Keratinocyte (primary cell): ENCODE measurements around the gene CCNO. TPM values are rescaled to one million over a fixed set of nuclear protein-coding genes. Genes with fewer than 3 reads are reported as not detected.

Source experiments
- DNase-seq: peaks from one replicate; pipeline ENCODE4 v3.0.0-alpha.2; 2011; ENCODE audit warnings: low read depth, missing footprints, low spot score
- FAIRE-seq: peaks from 2 replicates; lab custom pipeline; 2011; peaks lifted over from hg19 to GRCh38; lab: Jason Lieb, UNC
- H2AFZ ChIP-seq: 2 replicates; pipeline ENCODE4 v1.6.0; 2012; ENCODE audit warnings: low read length, control low read depth, inconsistent platforms; ENCODE audit not compliant: control insufficient read depth
- H3K27ac ChIP-seq: 2 replicates; pipeline ENCODE4 v1.5.1; 2011; ENCODE audit warnings: low read length; ENCODE audit not compliant: control insufficient read depth, insufficient read depth
- H3K27me3 ChIP-seq: 3 replicates; pipeline ENCODE4 v1.6.0; 2011; ENCODE audit warnings: low read length; ENCODE audit not compliant: control insufficient read depth, insufficient read depth; ENCODE audit errors: extremely low read depth
- H3K36me3 ChIP-seq, 2 experiments: 2 replicates in 1 of 2; 3 replicates in 1 of 2; pipeline ENCODE4 v1.5.1; 2011; ENCODE audit warnings: low read length in 2 of 2, mild to moderate bottlenecking in 1 of 2; ENCODE audit not compliant: control insufficient read depth in 2 of 2, insufficient read depth in 2 of 2; ENCODE audit errors: extremely low read depth in 1 of 2
- H3K4me1 ChIP-seq: 3 replicates; pipeline ENCODE4 v1.5.1; 2011; ENCODE audit warnings: low read length; ENCODE audit not compliant: control insufficient read depth, insufficient read depth; ENCODE audit errors: extremely low read depth
- H3K4me2 ChIP-seq: 3 replicates; pipeline ENCODE4 v1.6.0; 2011; ENCODE audit warnings: low read depth, low read length; ENCODE audit not compliant: control insufficient read depth, insufficient read depth; ENCODE audit errors: extremely low read depth
- H3K4me3 ChIP-seq, 3 experiments: fragments of 200-600 bp in 1 of 3; sonication (generic) in 1 of 3; 2 replicates in 2 of 3; 3 replicates in 1 of 3; pipeline ENCODE4 v1.5.1; 2011 to 2016; ENCODE audit warnings: low read length in 3 of 3, mild to moderate bottlenecking in 3 of 3, control low read depth in 2 of 3, inconsistent platforms in 1 of 3, low read depth in 1 of 3, mixed read lengths in 1 of 3, mixed run types in 1 of 3, moderate library complexity in 1 of 3; ENCODE audit not compliant: control insufficient read depth in 2 of 3, insufficient read depth in 2 of 3; ENCODE audit errors: extremely low read depth in 1 of 3
- H3K79me2 ChIP-seq: 2 replicates; pipeline ENCODE4 v1.6.0; 2012; ENCODE audit warnings: low read length; ENCODE audit not compliant: control insufficient read depth, insufficient read depth
- H3K9ac ChIP-seq: 3 replicates; pipeline ENCODE4 v1.6.0; 2011; ENCODE audit warnings: low read length; ENCODE audit not compliant: control insufficient read depth, insufficient read depth; ENCODE audit errors: extremely low read depth
- H3K9me1 ChIP-seq: 3 replicates; pipeline ENCODE4 v1.6.0; 2011; ENCODE audit warnings: low read length; ENCODE audit not compliant: control insufficient read depth, insufficient read depth; ENCODE audit errors: extremely low read depth
- H3K9me3 ChIP-seq: 2 replicates; pipeline ENCODE4 v1.5.1; 2012; ENCODE audit warnings: low read depth, low read length; ENCODE audit not compliant: control insufficient read depth
- H4K20me1 ChIP-seq: 3 replicates; pipeline ENCODE4 v1.6.0; 2011; ENCODE audit warnings: low read length; ENCODE audit not compliant: control insufficient read depth, insufficient read depth; ENCODE audit errors: extremely low read depth
- EZH2 ChIP-seq: IDR thresholded peaks from one replicate; pipeline ENCODE4 v1.6.1; 2012; ENCODE audit warnings: inconsistent platforms, mild to moderate bottlenecking, low read length, moderate library complexity
- dilution Hi-C: fragments of 300-500 bp; cut with MboI; formaldehyde crosslinking; loops from one replicate; pipeline ENCODE4 v1.7.0; 2020; ENCODE audit warnings: low sequenced_read_pairs; ENCODE audit not compliant: extremely low pct_ligation_motif_present
- polyA plus RNA-seq, 5 experiments: library from polyadenylated mRNA; depleted of rRNA in 3 of 5; stranded (reverse) in 3 of 5; stranded (forward) in 1 of 5; unstranded in 1 of 5; fragments of >200 nt; gene quantifications; 1 replicate in 1 of 5; 2 replicates in 3 of 5; 3 replicates in 1 of 5; pipeline versions ENCODE4 v1.2.1 to v1.2.3, GENCODE V29; 2011 to 2012; ENCODE audit warnings: missing spikeins in 2 of 5, low read depth in 1 of 5, low replicate concordance in 1 of 5
- TF ChIP-seq, protein P1 (sequence below), 3 experiments: IDR thresholded peaks in 1 of 3; conservative IDR thresholded peaks in 1 of 3; optimal IDR thresholded peaks in 1 of 3; 2 replicates in 2 of 3; 3 replicates in 1 of 3; pipeline versions ENCODE3 to v1.5.1; 2011; ENCODE audit warnings: low read length in 3 of 3, mild to moderate bottlenecking in 3 of 3, moderate library complexity in 2 of 3, control low read depth in 1 of 3, inconsistent platforms in 1 of 3; ENCODE audit not compliant: insufficient read depth in 2 of 3; ENCODE audit errors: extremely low read depth in 1 of 3

The CCNO gene
- polyA plus RNA-seq, 1 donor (not counting 4 experiments of a cell fraction or from before 2014, with no cell fraction given), result 0.42 TPM

DNA sequence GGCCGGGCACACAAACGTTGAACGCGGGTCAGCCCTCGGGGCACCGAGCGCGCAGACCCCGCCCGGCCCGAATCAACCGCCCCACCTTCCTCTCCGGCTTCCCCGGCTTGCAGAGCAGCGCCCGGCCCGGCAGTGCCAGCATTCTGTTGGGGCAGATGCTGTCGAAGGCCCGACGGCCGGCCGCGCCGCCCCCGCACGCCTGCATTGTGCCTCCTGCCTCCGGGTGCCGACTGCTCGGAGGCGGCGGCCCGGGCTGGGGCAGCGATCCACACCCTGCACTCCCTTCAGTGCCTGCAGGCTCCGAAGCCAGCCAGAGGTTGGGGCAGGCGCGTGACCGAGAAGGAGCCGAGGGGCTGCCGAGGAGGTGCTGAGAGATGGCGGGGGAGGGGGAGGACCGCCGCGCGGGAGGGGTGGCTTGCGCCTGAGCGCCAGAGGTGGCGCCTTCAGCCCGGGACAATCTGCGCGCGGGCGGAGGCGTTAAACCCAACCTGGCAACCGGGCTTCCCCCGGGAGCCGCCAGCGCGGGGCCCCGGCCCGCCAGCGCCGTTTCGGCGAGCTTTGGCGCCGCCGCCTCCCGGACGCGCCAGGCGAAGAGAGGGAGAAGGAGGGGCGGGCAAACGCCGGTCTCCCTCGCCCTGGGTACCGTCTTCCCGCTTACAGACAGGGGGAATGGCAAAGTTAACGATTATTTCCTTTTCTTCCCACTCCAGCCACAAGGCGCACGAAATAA is 6.3 kb downstream of the CCNO start, which contains the start of gene MCIDAS:
MCIDAS (minus strand) TSS at position 382 of the 730 bp plus-strand sequence; CDS start at position 205, 177 bp downstream.
- H3K27ac ChIP-seq, result no peak within 1 kb of the TSS
- peaks cover 2% of the 10 kb centered on the region for H3K9me3 ChIP-seq
- H3K4me2 ChIP-seq, result peak within 1 kb of the TSS; percentile 82
- H3K36me3 ChIP-seq, result peaks cover 0 to 2% of the 10 kb centered on the region in 2 experiments
- no peaks in the 10 kb centered on the region for H3K79me2 ChIP-seq
- H3K4me1 ChIP-seq, result peaks cover 6% of the 10 kb centered on the region
- no peak for DNase-seq
- FAIRE-seq, result no peak
- H3K9ac ChIP-seq, result peak within 1 kb of the TSS; percentile 47
- TF ChIP-seq, protein P1, sequence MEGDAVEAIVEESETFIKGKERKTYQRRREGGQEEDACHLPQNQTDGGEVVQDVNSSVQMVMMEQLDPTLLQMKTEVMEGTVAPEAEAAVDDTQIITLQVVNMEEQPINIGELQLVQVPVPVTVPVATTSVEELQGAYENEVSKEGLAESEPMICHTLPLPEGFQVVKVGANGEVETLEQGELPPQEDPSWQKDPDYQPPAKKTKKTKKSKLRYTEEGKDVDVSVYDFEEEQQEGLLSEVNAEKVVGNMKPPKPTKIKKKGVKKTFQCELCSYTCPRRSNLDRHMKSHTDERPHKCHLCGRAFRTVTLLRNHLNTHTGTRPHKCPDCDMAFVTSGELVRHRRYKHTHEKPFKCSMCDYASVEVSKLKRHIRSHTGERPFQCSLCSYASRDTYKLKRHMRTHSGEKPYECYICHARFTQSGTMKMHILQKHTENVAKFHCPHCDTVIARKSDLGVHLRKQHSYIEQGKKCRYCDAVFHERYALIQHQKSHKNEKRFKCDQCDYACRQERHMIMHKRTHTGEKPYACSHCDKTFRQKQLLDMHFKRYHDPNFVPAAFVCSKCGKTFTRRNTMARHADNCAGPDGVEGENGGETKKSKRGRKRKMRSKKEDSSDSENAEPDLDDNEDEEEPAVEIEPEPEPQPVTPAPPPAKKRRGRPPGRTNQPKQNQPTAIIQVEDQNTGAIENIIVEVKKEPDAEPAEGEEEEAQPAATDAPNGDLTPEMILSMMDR (optimal IDR thresholded peaks at IDR 0.05 in 1 of 3, IDR thresholded peaks at IDR 0.05 in 1 of 3, conservative IDR thresholded peaks at IDR 0.05 in 1 of 3; ENCODE audit: extremely low read depth in 1 of 3, insufficient read depth in 2 of 3, low read length in 3 of 3), result peak in 2 of 3 experiments; percentile 45 to 52
- no peak for TF ChIP-seq EZH2
- no peaks in the 10 kb centered on the region for H3K9me1 ChIP-seq
- peak within 1 kb of the TSS; percentile 43 to 69 (median 55) for H3K4me3 ChIP-seq
- no peaks in the 10 kb centered on the region for H4K20me1 ChIP-seq
- dilution Hi-C loops, result no loop called here
- peaks cover 43% of the 10 kb centered on the region for H3K27me3 ChIP-seq
- peak within 1 kb of the TSS; percentile 68 for H2AFZ ChIP-seq

DNA sequence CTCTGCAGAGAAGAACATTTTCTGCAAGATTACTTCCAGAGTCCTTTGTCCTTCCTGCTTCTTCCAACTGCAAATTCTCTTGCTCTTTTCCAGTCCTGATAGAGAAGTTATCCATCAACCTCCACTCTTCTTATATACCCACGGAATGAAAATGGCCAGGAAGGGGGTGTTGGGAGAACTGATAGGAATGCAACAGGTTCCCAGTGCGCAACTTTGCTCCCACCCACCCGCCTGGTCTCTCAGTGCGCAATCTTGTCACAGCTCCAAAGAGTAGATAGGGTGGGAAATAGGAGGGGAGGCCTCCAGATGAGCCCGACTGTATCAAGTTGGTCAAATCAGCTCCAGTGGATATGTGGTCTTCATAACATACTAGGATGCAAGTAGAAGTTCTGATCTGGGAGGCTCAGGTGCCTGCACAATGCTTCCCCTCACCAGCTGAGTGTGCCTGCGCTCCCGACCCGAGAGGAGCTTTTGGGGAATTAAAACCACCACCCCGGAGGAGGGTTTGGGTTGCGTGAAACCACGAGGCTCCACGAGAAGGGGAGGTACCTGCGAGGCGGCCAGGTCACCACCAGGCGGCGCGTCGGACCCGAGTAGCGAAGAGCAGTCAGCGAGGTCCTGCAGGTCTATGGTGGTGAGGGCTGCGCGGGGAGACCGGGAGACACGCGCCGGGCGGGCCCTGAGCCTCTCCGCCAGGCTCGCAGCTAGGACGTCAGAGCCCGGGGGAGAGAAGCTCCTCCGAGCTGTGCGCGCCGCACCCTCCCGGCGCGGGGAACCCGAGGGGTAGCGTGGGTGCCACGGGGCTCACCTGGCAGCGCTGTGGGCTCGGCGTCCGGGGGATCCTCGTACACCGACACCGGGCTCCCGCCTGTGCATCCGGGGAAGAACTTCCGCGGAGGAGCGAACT is 7.1 kb downstream of the CCNO start:
- dilution Hi-C loops, result no loop called here
- peaks cover 47% of the 10 kb centered on the region for H3K27me3 ChIP-seq

More for the DNA sequence above, 7.1 kb downstream of the CCNO start:
- Histone ChIP-seq H3K27ac (no peak overlapping the region), H3K9me1 (no peaks in the 10 kb centered on the region), H3K4me2 (peak overlapping the region; percentile 82), H3K9ac (peak overlapping the region; percentile 13), H3K79me2 (no peaks in the 10 kb centered on the region), H3K9me3 (peaks cover 2% of the 10 kb centered on the region), H3K36me3 (peaks cover 0 to 2% of the 10 kb centered on the region in 2 experiments), H2AFZ (peak overlapping the region; percentile 68), H3K4me3 (peak overlapping the region; percentile 43 to 60 (median 55)), H4K20me1 (no peaks in the 10 kb centered on the region), H3K4me1 (peaks cover 1% of the 10 kb centered on the region)
- TF ChIP-seq EZH2, result peak; percentile 52
- TF ChIP-seq, protein P1 (optimal IDR thresholded peaks at IDR 0.05 in 1 of 3, IDR thresholded peaks at IDR 0.05 in 1 of 3, conservative IDR thresholded peaks at IDR 0.05 in 1 of 3; ENCODE audit: extremely low read depth in 1 of 3, insufficient read depth in 2 of 3, low read length in 3 of 3), result peak; percentile 66 to 95 (median 88)
- FAIRE-seq (no peak), DNase-seq (peak; percentile 19)
